Uterus (tissue), 4 donors: ENCODE data around the gene TIMM50. TPM values are rescaled to one million over a fixed set of nuclear protein-coding genes. Genes with fewer than 3 reads are reported as not detected.

Experiments
- DNase-seq, 2 donors: peaks; one replicate each; pipeline ENCODE4 v3.0.0-alpha.2; 2019 to 2020
- H3K27ac ChIP-seq, 2 donors: fragments of 200-600 bp; sonication (generic); 1 replicate in 1 of 2; 2 replicates in 1 of 2; pipeline ENCODE4 v1.5.1; 2016 to 2018
- H3K27me3 ChIP-seq, 2 donors: fragments of 200-600 bp; sonication (generic); one replicate each; pipeline ENCODE4 v1.5.1; 2018 to 2019; ENCODE audit warnings: control low read depth in 1 of 2
- H3K36me3 ChIP-seq, 2 donors: fragments of 200-600 bp; sonication (generic); one replicate each; pipeline ENCODE4 v1.5.1; 2019; ENCODE audit warnings: control low read depth in 1 of 2
- H3K4me1 ChIP-seq, 2 donors: fragments of 200-600 bp; sonication (generic); one replicate each; pipeline ENCODE4 v1.5.1; 2018 to 2019; ENCODE audit warnings: control low read depth in 1 of 2
- H3K4me3 ChIP-seq, 2 donors: fragments of 200-600 bp; sonication (generic); 1 replicate in 1 of 2; 2 replicates in 1 of 2; pipeline ENCODE4 v1.5.1; 2018 to 2019; ENCODE audit warnings: mild to moderate bottlenecking in 1 of 2
- H3K9me3 ChIP-seq, 2 donors: fragments of 200-600 bp; sonication (generic); one replicate each; pipeline ENCODE4 v1.5.1; 2019; ENCODE audit warnings: control low read depth in 1 of 2
- CTCF ChIP-seq, 4 experiments: fragments of 200-600 bp in 2 of 4; fragments of 450-650 bp in 2 of 4; sonication (generic) in 2 of 4; IDR thresholded peaks; one replicate each; pipeline ENCODE4 v1.5.1; 2016 to 2019; ENCODE audit warnings: antibody characterized with exemption in 4 of 4, mild to moderate bottlenecking in 2 of 4, moderate library complexity in 1 of 4
- POLR2A ChIP-seq, 2 donors: fragments of 450-650 bp; IDR thresholded peaks; one replicate each; pipeline ENCODE4 v1.6.1; 2016; ENCODE audit warnings: antibody characterized with exemption in 2 of 2, mild to moderate bottlenecking in 1 of 2, moderate library complexity in 1 of 2
- intact Hi-C: fragments of 100-400 bp; cut with DNase I; formaldehyde crosslinking; loops from one replicate; pipeline ENCODE4 v1.15.1; 2023; ENCODE audit warnings: low total_unique reads
- total RNA-seq, 4 donors: library from RNA; depleted of rRNA in 3 of 4; stranded (reverse); fragments of >200 nt in 3 of 4; gene quantifications; one replicate each; pipeline versions ENCODE4 v1.1.0 to v1.2.4, GENCODE V29; 2014 to 2023
- donor health status: DM: yes; HTN: yes; CAD: no.

Gene TIMM50
- total RNA-seq, 4 donors from 2014 or later = 21.0 to 48.6 (median 28.5) TPM

DNA sequence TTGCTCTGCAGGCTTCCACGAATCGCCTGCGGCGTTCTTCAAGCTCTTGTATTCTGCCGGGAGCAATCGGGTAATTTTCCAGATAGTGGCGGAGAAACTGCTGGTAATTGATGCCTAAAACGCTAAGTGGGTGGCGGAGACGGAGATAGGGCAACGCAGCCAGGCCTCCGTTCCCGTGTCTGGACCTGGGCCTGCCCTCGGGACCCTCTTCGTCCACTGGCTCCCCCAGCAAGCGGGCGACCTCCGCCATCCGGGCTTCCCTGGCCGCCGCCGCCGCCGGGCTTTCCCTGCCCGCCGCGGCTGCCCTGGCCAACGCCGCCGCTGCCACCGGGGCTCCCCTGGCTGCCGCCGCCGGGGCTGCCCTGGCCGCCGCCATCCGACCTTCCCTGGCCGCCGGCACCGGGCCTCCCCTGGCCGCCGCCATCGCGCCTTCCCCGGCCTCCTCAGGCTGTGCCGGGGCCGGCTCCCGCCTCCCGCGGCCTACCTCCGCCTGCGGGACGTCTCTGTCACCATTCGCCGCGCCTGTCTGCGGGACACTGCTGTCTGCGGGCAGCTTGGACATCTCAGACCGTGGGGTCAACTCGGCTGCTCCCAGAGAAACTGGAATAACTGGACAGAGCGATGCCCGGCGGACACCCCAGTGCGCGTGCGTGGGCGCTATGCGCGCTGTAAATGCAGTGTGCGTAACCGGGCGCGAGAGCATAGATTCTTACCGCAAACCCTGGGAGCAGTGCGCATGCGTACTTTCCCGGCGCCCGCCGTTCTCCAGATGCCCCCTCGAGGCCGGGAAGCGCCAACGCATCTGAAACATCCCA, 59.1 kb downstream of the TIMM50 start, which contains the start of gene EID2:
TSS of gene EID2 (minus strand) at position 644 of the 815 bp plus-strand sequence. CDS start at position 562, 82 bp downstream.
- intact Hi-C loops = loop anchor here (10.0 kb wide), 1 partner anchor 65 kb away; no protein-coding TSS in a partner anchor
- H3K36me3 ChIP-seq = no peaks in the 10 kb centered on the region
- peaks cover 0 to 4% of the 10 kb centered on the region in 2 donors for H3K4me1 ChIP-seq
- peak; percentile 95 to 96 for DNase-seq
- H3K9me3 ChIP-seq = no peaks in the 10 kb centered on the region
- H3K27ac ChIP-seq = peak within 1 kb of the TSS; percentile 89 to 99
- TF ChIP-seq POLR2A (IDR thresholded peaks at IDR 0.05) = peak; percentile 89 to 93
- peak; percentile 83 to 96 (median 92) for TF ChIP-seq CTCF (IDR thresholded peaks at IDR 0.05)
- peak within 1 kb of the TSS; percentile 63 to 99 for H3K4me3 ChIP-seq
- no peaks in the 10 kb centered on the region for H3K27me3 ChIP-seq

GRCh38 chr19:39540333-39540673, 59.7 kb downstream of the TIMM50 start:
- H3K27ac ChIP-seq = peak overlapping the region; percentile 26 to 89
- no peak for DNase-seq
- H3K4me1 ChIP-seq = peaks cover 0 to 4% of the 10 kb centered on the region in 2 donors
- TF ChIP-seq POLR2A (IDR thresholded peaks at IDR 0.05) (no peak), CTCF (IDR thresholded peaks at IDR 0.05) (no peak)
- H3K4me3 ChIP-seq = peak overlapping the region in 1 of 2 donors; percentile 63
- no peaks in the 10 kb centered on the region for H3K36me3 ChIP-seq
- no peaks in the 10 kb centered on the region for H3K9me3 ChIP-seq
- intact Hi-C loops = no loop called here
- H3K27me3 ChIP-seq = no peaks in the 10 kb centered on the region

Other genes starting within 250 kb of the TIMM50 start
- gene IFNL3, start 235.8 kb upstream of the TIMM50 start, total RNA-seq = not detected
- under 1 TPM in 1 of 4 donors, not detected in 3; 0.90 TPM for gene IFNL4, start 232.0 kb upstream of the TIMM50 start, total RNA-seq
- not detected for gene IFNL2, start 212.4 kb upstream of the TIMM50 start, total RNA-seq
- not detected for gene IFNL1, start 184.4 kb upstream of the TIMM50 start, total RNA-seq
- 1 to 10 TPM in 2 of 4 donors, not detected in 2; 1.4 to 4.7 TPM for gene LRFN1, start 160.0 kb upstream of the TIMM50 start, total RNA-seq
- 10 to 100 TPM; 10.4 to 43.0 (median 18.9) TPM for gene GMFG, start 144.8 kb upstream of the TIMM50 start, total RNA-seq
- 100 to 1,000 TPM in 1 of 4 donors, 10 to 100 TPM in 3; 11.3 to 128 (median 58.6) TPM for gene SAMD4B, start 138.4 kb upstream of the TIMM50 start, total RNA-seq
- gene PAF1, start 89.7 kb upstream of the TIMM50 start, total RNA-seq = 10 to 100 TPM; 21.8 to 65.6 (median 33.7) TPM
- 100 to 1,000 TPM in 1 of 4 donors, 10 to 100 TPM in 3; 15.6 to 282 (median 40.8) TPM for gene MED29, start 89.5 kb upstream of the TIMM50 start, total RNA-seq
- gene ZFP36, start 74.0 kb upstream of the TIMM50 start, total RNA-seq = 100 to 1,000 TPM in 2 of 4 donors, 10 to 100 TPM in 1, 1 to 10 TPM in 1; 5.0 to 276 (median 145) TPM
- 100 to 1,000 TPM in 1 of 4 donors, 10 to 100 TPM in 1, 1 to 10 TPM in 2; 5.1 to 120 (median 21.6) TPM for gene PLEKHG2, start 68.2 kb upstream of the TIMM50 start, total RNA-seq
- gene RPS16, start 44.9 kb upstream of the TIMM50 start, total RNA-seq = 1,000 to 10,000 TPM in 3 of 4 donors, 10 to 100 TPM in 1; 50.5 to 6,434 (median 2,757) TPM
- 100 to 1,000 TPM in 1 of 4 donors, 10 to 100 TPM in 3; 11.8 to 119 (median 40.0) TPM for gene SUPT5H, start 35.3 kb upstream of the TIMM50 start, total RNA-seq
- under 1 TPM in 1 of 4 donors, not detected in 3; 0.41 TPM for gene DLL3, start 18.1 kb downstream of the TIMM50 start, total RNA-seq
- gene SELENOV, start 34.3 kb downstream of the TIMM50 start, total RNA-seq = under 1 TPM in 1 of 4 donors, not detected in 3; 0.41 TPM
- 1 to 10 TPM in 3 of 4 donors, under 1 TPM in 1; 0.29 to 6.6 (median 5.1) TPM for gene EID2B, start 52.0 kb downstream of the TIMM50 start, total RNA-seq
- gene EID2, start 59.3 kb downstream of the TIMM50 start, total RNA-seq = 10 to 100 TPM in 2 of 4 donors, 1 to 10 TPM in 2; 3.8 to 15.5 (median 8.6) TPM
- gene LGALS13, start 121.7 kb downstream of the TIMM50 start, total RNA-seq = not detected
- gene LGALS16, start 175.1 kb downstream of the TIMM50 start, total RNA-seq = not detected
- not detected for gene LGALS14, start 223.6 kb downstream of the TIMM50 start, total RNA-seq